Vagina (tissue), 2 donors: Measurements from ENCODE around the gene TOR1AIP2.

Experiments used
- POLR2A ChIP-seq, 2 donors: fragments of 450-650 bp; IDR thresholded peaks; one replicate each; pipeline ENCODE4 v1.6.1; 2017; ENCODE audit warnings: antibody characterized with exemption in 2 of 2, mild to moderate bottlenecking in 2 of 2, moderate library complexity in 2 of 2
- POLR2AphosphoS5 ChIP-seq, 2 donors: sonication (generic); formaldehyde crosslinking; IDR thresholded peaks; one replicate each; pipeline ENCODE4 v1.9.0; 2017; ENCODE audit warnings: antibody characterized with exemption in 2 of 2, mild to moderate bottlenecking in 2 of 2, low read depth in 1 of 2; ENCODE audit not compliant: insufficient read depth in 1 of 2

- TF ChIP-seq POLR2AphosphoS5 (IDR thresholded peaks at IDR 0.05; ENCODE audit: insufficient read depth in 1 of 2, low read depth in 1 of 2) (no peak), POLR2A (IDR thresholded peaks at IDR 0.05) (no peak)
Observed at GRCh38 chr1:179889589-179889988, 12.0 kb upstream of the TOR1AIP2 start.
